NCI-H2171 (cell line): Measurements from ENCODE around the gene POLR2L.

Experiments
- DNase-seq: peaks from one replicate; lab custom pipeline; 2025; lab: John Stamatoyannopoulos, UW

The POLR2L gene

DNA sequence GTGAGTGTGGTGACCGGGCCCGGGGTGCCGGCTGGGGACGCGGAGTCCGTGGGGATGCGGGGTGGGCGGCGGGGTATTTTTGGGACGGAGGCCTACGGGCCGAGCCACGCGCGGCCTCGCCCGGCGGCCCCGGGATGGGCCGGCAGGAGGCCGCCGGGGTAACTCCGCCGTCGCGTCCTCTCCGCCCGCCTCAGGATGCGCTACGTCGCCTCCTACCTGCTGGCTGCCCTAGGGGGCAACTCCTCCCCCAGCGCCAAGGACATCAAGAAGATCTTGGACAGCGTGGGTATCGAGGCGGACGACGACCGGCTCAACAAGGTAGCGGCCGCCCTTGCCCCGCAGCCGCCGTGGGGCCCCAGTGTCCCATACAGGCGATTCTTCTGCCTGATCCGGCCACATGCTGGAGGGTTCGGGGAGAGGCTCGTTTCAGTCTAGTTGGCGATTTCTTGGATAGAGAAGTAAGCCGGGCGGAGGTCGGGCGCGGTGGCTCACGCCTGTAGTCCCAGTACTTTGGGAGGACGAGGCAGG lies 32.2 kb downstream of the POLR2L start:
- no peak for DNase-seq

- DNase-seq: peak; percentile 82
Measured at GRCh38 chr11:809287-810039, 32.9 kb downstream of the POLR2L start, which contains the start of gene RPLP2. Gene RPLP2 (plus strand): TSS chr11:809967. CDS start chr11:810235, 268 bp downstream.

GRCh38 chr11:808427-809286 lies 33.7 kb downstream of the POLR2L start:
- DNase-seq: no peak

DNA sequence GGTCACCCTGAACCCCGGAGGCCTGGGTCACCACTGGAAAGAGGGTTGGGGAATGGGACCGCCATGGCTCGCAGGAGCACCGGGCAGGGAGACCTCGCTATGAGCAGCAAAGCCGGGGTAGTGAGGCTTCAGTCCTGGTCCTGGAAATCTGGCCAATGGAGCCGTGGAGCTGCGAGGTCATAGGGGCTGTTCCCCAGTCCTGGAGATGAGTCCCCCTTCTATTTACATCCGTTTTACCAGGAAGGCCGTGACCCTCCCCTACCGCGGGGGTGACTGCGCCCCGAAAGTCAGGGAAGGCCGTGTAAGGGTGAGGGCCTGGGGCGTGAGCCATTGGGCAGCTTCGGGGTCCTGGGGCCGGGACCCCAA lies 37.7 kb downstream of the POLR2L start:
- DNase-seq: no peak

GRCh38 chr11:803770-804598 lies 38.3 kb downstream of the POLR2L start:
- no peak for DNase-seq

GRCh38 chr11:803467-803742 lies 38.9 kb downstream of the POLR2L start:
- DNase-seq: no peak

DNA sequence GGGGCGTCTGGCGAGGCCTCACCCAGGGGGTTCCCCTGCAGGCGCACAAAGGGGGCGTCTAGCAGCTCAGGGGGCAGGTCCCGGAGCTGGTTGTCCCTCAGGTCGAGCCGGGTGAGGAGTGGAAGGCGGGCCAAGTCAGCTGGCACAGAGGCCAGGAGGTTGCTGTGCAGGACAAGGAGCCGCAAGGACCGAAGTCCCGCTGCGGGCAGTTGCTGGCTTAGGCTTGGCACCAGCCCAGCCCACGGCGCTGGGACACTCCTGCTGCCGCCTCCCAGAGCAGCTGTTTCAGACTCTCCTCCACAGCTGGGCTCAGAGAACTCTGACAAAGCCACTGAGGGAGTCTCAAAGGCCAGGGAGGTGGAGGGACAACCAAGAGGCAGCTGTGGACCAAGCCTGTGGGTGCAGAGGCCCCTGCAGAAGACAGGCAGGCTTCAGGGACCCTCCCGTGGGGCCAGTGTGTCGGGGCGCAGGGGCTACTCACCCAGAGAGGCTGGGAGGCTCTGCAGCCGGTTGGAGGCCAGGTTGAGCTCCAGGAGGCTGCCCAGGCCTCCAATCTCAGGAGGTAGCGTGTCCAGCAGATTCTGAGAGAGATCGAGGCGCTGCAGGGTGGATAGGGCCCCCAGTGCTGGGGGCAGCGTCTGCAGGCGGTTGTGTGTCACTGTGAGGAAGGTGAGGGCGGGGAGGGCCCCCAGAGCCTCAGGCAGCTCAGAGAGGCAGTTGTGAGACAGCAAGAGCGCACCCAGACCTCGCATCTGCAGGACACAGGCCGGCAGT lies 39.4 kb downstream of the POLR2L start:
- no peak for DNase-seq

GRCh38 chr11:802018-802617 lies 40.2 kb downstream of the POLR2L start:
- DNase-seq: no peak

DNA sequence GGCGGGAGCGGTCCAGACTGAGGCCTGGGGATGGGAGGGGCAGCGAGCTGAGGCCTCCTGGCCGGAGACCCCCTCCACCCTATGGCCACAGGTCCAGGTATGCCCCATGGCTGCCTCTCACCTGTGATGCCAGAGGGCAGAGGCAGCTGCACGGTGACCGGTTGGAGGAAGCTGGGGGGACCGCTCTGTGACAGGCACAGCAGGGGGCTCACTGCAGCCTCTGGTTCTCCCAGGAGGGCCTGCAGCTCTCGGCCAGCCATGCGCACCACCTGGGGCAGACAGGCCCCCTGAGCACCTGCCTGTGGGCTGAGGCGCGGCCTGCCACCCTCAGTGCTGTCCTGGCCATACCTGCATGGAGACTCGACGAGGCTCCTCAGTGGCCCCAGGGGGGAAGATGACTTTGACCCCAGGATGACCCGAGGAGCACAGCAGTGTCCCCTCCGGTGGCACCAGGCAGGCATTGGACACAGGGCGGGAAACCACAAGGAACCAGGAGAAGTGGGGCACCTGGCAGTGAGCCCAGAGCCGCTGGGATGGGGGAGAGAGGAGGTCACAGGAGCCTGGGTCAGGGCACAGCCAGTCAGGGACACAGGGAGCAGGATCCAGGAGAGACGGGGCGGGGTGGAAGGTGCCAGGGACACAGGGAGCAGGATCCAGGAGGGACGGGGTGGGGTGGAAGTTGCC lies 41.1 kb downstream of the POLR2L start:
- no peak for DNase-seq

DNA sequence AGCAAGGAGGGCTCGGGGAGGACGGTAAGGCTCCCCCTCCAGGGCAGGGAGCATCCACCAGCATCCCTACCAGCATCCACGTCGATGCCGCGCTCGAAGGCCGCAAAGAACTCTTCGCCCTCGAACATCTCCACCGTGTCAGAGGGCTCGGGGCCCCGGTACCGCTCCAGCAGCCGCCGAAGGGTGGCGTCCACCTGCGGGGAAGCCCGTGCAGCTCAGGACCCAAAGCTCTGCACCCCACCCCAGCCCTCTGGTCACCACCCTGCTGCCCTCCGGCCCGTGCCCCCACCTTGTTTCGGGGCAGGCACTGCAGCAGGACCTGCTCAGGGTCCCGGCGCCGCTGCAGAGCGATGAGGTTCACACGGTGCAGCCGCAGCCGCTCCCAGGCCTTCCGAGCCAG lies 41.9 kb downstream of the POLR2L start:
- DNase-seq: no peak

DNA sequence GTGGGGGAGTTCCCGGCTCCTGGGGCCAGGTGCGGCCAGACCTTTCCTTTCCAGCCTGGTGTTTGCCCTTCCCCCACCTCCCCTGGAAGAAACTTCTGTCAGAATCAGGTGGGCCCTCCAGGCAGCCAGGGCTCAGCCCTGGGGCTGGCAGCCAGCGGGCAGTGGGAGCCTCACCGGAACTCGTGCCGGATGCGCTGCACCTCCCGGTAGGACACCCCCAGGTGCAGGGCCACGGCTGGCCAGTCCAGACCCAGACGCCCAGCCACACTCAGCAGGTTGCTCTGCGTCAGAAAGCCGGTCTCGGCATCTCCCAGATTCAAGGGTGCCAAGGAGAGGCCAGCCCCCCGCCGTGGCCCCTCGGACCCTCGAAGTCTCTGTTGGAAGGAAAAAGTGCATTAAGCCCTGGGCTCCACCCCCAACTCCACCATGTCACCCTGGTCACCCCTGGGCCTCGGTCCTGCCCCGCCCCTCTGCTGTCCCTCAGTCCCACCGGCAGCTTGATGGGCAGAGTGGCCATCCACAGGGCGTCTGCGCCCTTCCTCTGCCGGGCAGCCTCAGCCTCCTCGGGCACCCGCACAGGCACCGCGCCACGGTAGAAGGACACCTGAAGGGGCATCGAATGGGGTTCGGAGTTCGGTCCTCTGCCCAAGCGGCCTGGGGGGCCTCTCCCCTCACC lies 42.5 kb downstream of the POLR2L start:
- DNase-seq: no peak

GRCh38 chr11:798093-798713 lies 44.1 kb downstream of the POLR2L start, which contains the start of gene SLC25A22:
Gene SLC25A22 (minus strand): TSS chr11:798281. CDS start chr11:795006, 3,275 bp downstream.
- DNase-seq: peak; percentile 56

- peak; percentile 77 for DNase-seq
Measured at GRCh38 chr11:797296-798092, 44.8 kb downstream of the POLR2L start.

DNA sequence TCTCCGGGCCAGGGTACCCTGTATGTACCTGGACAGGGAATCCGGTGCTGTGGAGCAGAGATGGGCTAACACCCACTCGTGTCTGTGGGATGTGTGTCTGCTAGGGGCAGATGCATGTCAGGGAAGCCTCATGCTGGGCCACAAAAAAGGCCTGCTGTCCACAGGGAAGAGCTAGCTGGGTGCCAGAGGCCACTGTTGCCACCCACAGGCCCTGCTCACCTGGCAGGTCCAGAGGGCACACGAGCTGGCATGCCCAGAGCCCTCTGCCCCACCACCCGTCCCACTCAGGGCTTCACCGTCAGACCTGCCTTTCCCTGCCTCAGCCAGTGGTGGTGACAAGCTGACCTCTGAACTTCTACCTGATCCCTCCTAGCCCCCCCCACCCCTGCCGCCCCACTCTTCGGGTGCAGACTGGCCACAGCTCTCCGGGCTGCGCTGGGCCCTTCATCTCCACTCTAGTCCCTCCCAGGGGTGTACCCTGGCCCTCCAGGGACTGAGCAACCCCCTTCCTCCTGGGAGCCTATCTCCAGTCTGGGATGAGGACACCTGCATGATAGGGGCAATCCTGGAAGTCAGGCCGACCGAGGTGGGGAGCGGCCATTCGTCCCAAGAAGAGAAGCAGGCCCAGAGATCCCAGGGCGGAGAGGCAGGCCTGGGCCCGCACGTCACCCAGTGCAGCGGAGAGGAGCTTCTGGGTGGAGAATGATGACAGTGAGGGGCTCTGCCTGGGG lies 45.6 kb downstream of the POLR2L start:
- DNase-seq: no peak

- DNase-seq: no peak
Measured at GRCh38 chr11:795634-796564, 46.4 kb downstream of the POLR2L start.

DNA sequence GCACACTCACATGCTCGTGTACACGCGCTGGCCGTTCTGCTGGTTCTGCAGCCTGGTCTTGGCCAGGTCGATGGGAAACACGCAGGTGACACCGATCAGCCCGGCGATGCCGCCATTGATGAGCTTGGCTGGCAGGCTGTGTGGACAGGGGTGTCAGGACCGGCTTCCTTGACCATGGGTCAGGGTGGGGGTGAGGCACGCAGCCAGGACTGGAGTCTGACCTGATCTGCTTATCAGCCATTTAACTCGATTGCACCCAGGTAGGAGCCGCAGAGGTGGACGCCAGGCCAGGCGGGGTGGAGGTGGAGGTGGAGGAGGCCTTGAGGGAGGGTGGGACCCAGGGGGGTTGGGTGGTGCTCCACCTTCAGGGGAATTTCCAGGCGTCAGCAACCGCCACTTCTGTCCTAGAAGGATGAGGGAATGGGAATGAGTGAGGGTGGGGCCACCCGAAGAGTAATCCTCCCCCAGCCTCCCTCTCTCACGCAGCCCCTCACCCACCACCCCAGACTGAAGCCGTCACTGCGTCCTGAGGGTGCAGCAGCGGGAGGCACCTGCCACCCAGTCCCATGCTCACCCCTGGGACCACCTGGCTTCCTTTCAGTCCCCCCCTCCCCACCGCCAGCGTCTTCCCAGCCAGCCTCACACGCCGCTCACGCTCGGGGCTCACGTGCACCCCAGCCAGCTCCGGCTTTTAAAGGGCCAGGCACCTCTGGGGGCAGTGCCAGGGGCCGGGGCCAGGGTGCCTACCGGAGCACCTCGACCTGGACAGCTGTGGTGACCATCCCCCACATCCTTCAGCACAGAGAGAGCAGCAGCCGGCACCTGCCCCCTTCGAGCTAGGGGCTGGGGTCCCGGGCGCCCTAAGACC lies 47.3 kb downstream of the POLR2L start:
- no peak for DNase-seq
